ENCODE results near the gene TARS3.
"Not testable (repeated sequence)": the region's sequence is repeated elsewhere in the genome, so short reads cannot be mapped to it uniquely, and the experiment has no call there.

The TARS3 gene

GRCh38 chr15:101654171-101654570 is 70.1 kb downstream of the TARS3 start:
- FAIRE-seq = no peak

DNA sequence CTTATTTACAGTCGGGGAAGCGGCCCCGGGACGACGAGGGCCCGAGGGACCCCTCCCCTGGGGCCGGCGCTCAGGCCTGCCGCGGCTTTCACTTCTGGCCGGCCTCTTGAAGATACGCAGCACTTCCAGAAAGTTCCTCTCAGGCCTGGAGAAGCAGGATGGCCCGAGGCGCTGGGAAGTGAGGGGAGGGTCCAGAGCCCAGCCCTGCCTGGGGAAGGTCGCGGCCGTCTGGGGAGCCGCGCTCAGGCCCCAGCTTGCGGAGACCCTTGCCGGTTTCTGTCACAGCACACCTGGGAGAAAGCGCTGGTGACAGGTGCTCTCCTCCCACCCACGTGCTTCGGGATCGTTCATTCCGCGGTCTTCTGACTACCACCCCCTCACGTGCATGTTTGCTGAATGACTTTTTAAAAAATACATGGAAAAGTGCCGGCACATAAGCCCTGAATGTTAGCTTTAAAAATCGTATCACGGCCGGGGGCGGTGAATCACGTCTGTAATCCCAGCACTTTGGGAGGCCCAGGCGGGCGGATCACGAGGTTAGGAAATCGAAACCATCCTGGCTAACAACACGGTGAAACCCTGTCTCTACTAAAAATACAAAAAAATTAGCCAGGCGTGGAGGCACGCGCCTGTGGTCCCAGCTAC is 71.4 kb downstream of the TARS3 start:
- FAIRE-seq = no peak

- no peak for FAIRE-seq
These were observed 72.0 kb downstream of the TARS3 start, which contains the start of gene TM2D3 for GRCh38 chr15:101652098-101652785. Gene TM2D3, minus strand, starts transcription at chr15:101652381. Its CDS starts 20 bp downstream, at chr15:101652361.

DNA sequence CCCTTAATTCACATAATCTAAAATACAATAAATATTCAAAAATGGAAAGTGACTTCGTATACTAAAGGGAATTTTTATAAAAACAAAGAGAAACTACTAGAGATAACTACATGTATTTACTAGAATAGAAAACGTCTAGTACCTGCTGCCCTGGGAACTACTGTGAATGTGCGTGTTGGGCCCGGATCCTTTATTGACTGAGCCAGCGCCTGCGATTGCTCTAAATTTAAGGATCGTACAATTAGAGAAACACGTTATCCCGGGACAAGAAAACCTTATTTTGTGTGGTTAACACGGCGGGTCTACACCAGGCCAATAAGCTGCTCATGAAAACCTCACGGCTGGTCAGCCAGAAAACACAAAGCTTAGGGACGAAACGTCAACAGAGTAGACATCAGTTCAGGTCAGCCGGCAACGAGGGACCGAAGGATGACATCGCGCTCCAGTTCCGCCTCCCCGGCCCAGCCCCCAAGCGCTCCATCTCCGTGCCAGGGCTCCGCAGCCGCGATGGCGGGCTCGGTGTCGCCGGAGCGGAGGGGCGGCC is 72.6 kb downstream of the TARS3 start:
- no peak for FAIRE-seq

DNA sequence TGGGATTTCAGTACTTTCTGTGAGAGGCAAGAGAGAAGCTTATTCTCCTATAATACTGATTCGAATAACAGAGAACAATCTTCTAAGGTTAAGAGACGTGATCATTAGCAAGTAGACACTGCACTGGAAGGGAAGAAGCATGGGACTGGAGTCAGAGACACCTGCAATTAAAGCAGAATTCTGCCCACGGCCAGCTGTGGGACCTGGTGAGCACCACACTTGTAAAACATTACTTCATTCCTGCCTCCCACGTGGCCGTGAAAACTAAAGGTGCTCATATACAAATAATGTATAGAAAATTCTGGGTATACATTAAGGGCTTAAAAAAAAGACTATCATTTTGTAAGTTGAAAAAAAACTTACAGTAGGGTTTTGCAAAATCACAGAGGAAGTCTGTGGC is 74.1 kb downstream of the TARS3 start:
- FAIRE-seq = no peak

GRCh38 chr15:101648356-101648755 is 75.9 kb downstream of the TARS3 start:
- no peak for FAIRE-seq

- no peak for FAIRE-seq
These were observed 77.0 kb downstream of the TARS3 start for GRCh38 chr15:101647251-101647650.

GRCh38 chr15:101646672-101647071 is 77.6 kb downstream of the TARS3 start:
- no peak for FAIRE-seq

DNA sequence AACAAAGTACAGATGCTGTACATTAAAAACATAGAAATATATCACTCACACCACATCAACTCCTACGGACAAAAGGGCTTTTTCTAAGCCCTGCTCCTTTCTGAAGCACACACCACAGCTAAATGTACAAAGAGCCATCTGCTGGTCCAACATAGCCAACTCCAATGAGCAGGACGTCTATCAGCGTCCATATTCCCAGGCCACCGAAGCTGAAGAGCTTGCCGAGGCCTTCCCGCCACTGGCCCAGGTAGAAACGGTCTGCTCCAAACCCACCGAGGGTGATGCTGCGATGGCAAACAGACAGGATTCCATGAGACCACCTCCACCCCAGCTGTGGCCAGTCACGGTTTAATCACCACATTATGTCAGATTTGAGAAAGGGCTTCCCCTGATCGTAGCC is 81.9 kb downstream of the TARS3 start:
- FAIRE-seq = no peak

- no peak for FAIRE-seq
These were observed 82.4 kb downstream of the TARS3 start for GRCh38 chr15:101641894-101642293.

DNA sequence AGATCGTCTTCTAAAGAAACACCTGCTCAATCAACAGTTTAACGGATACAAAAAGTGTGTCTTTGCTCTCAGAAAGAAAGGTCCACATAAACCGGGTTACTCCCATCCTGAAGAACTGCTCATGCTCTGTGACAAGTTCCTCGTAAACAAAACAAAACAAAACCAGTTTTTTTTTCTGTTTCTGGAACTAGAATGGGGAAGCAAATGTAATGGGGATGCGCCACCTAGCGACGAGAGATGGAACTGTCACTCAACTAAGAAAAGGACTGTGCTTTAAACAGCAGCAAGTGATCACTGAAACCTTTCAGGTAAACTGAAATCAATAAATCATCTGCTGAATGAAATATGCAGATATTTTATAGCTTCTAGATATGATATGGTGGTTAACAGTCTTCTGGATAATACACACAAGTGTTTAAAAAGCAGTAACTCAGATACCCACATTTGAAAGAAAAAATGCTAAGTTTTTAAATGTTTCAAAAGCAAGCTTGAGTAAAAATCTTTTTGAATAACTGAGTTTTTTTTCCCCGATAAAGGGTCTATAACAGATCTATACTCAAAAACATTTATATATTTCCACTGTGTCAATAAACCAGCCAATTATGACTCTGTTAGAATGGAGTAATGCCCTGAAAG is 83.0 kb downstream of the TARS3 start:
- FAIRE-seq = peak; percentile 86

DNA sequence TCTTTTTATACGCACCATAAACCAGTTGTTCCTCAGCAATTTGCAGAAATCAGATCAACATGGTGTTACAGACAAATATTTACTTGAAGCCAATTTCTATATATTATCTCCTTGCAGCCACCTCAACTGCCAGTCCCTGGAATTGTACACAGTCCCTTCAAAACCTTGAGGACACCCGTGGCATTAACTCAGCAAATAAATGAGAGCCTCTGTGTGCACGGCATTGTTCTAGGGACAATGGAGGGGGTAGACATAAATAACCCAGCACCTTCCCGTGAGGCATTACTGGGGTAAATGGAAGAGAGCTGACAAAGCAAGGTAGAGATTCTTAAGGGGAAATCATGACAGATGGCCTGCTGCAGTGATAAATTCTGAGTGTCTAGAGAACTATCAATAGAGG is 84.6 kb downstream of the TARS3 start:
- FAIRE-seq = no peak

- FAIRE-seq = no peak
These were observed 86.4 kb downstream of the TARS3 start for GRCh38 chr15:101637919-101638318.

GRCh38 chr15:101637516-101637915 is 86.8 kb downstream of the TARS3 start:
- peak; percentile 31 for FAIRE-seq

DNA sequence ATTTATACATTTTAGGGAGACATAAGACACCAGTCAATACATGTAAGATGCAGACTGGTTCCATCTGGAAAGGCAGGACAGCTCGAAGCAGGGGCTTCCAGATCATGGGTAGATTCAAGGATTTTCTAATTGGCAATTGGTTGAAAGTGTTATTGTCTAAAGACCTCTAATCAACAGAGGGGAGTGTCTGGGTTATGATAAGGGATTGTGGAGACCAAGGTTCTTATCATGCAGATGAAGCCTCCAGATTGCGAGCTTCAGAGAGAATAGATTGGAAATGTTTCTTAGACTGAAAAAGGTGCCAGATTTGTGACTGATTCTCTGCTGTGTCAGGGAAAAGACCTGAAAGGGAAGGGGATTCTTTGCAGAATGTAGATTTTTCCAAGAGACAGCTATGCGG is 87.2 kb downstream of the TARS3 start:
- FAIRE-seq = no peak

- no peak for FAIRE-seq
These were observed 88.1 kb downstream of the TARS3 start for GRCh38 chr15:101635944-101636727.

GRCh38 chr15:101633356-101633755 is 90.9 kb downstream of the TARS3 start:
- no peak for FAIRE-seq

- not testable (repeated sequence) for FAIRE-seq
These were observed 97.5 kb downstream of the TARS3 start for GRCh38 chr15:101626729-101627128.

- no peak for FAIRE-seq
These were observed 98.3 kb downstream of the TARS3 start for GRCh38 chr15:101625980-101626379.

DNA sequence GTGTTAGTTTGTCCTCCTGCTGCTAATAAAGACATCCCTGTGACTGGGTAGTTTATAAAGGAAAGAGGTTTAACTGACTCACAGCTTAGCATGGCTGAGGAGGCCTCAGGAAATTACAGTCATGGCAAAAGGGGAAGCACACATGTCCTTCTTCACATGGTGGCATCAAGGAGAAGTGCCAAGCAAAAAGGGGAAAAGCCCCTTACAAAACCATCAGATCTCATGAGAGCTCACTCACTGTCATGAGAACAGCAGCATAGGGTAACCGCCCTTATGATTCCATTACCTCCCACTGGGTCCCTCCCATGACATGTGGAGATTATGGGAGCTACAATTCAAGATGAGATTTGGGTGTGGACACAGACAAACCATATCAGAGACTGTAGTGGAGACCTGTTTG is 99.1 kb downstream of the TARS3 start:
- FAIRE-seq = no peak

DNA sequence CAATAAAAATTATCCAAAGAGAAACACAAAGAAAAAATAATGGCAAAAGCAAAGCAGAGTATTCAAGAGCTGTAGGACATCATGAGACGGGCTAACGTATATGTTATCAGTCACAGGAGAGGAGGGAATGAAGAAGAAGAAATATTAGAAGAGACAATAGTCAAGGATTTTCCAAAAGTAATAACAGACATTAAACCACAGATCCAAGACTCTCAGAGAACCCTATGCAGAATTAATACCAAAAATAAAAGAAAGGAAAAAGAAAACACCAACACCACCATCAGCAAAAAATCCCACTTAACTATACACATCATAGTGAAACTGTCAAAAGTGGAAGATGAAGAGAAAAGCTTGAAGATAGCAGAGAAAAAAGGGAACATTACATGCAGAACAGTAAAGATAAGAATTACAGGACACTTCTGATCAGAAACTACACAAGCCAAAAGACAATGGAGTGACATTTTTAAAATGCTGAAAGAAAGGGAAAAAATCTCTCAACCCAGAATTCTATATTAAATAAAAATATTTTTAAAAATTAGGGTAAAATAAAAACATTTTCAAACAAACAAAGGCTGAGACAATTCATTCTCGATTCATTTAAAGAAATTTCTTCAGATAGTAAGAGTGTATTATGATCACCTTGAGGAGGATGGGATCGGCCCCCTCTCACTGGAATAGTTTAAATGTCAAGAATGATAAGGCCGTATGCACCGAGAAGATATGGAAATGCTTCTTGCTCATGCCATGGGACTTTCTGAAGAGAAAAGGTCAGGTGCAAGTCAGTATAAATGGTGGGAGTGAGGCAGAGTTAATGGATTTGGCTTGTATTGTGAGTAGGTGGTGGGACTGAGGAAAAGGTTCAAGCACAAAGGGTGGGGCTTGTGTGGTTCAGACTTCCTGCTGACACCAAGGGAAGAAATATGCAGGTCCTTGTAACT is 100.6 kb downstream of the TARS3 start:
- no peak for FAIRE-seq

DNA sequence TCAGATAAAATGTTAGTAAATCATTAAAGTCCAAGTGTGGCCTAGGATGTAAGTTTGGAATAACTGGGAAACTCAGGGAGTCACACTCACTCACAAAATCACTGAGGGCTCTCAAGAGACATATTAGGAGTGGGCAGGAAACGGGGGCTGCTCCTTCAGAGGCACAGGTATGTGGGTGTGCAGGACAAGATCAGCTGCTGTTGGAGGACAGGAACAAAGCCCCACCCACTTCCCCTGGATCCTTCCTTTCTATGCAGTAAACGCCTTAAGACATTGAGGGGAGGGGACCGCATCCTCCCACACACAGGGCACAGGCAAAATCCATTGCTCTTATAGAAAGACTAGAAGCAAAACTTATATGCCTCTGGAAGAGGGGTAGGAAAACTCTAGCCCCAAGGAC is 102.3 kb downstream of the TARS3 start:
- no peak for FAIRE-seq

All from colon (tissue), 2 donors.